Skin of body (tissue), 2 donors: ENCODE data around the gene SAMHD1. TPM values are rescaled to one million over a fixed set of nuclear protein-coding genes. Genes with fewer than 3 reads are reported as not detected.
A peak's percentile ranks its signal among the peaks of the same experiment; 100 is the strongest.
"Not testable (repeated sequence)": the region's sequence is repeated elsewhere in the genome, so short reads cannot be mapped to it uniquely, and the experiment has no call there.

Source experiments
- DNase-seq: peaks from one replicate; lab custom pipeline; 2025; lab: John Stamatoyannopoulos, UW
- total RNA-seq: library from RNA; depleted of rRNA; stranded (reverse); fragments of >200 nt; gene quantifications from one replicate; pipeline ENCODE4 v1.2.3, GENCODE V29; 2014

SAMHD1 gene
- total RNA-seq, 1 donor from 2014 or later = 48.8 TPM

GRCh38 chr20:36854348-36855240 is 96.9 kb downstream of the SAMHD1 start:
- DNase-seq = no peak

- DNase-seq = no peak
These were observed 99.3 kb downstream of the SAMHD1 start for GRCh38 chr20:36852187-36852586.

GRCh38 chr20:36851490-36851889 is 100.0 kb downstream of the SAMHD1 start:
- DNase-seq = no peak

- no peak for DNase-seq
These were observed 100.7 kb downstream of the SAMHD1 start for GRCh38 chr20:36850759-36851158.

- DNase-seq = no peak
These were observed 102.0 kb downstream of the SAMHD1 start for GRCh38 chr20:36849333-36850065.

- no peak for DNase-seq
These were observed 102.8 kb downstream of the SAMHD1 start for GRCh38 chr20:36848677-36849076.

- DNase-seq = peak; percentile 39
These were observed 103.3 kb downstream of the SAMHD1 start for GRCh38 chr20:36848078-36848660.

GRCh38 chr20:36847710-36848040 is 103.8 kb downstream of the SAMHD1 start:
- DNase-seq = no peak

GRCh38 chr20:36847009-36847709 is 104.3 kb downstream of the SAMHD1 start:
- peak; percentile 21 for DNase-seq

- no peak for DNase-seq
These were observed 106.1 kb downstream of the SAMHD1 start for GRCh38 chr20:36845288-36845971.

- DNase-seq = not testable (repeated sequence)
These were observed 110.5 kb downstream of the SAMHD1 start for GRCh38 chr20:36841030-36841429.

Other genes starting within 250 kb of the SAMHD1 start
- 15.4 TPM for gene NDRG3, start 205.6 kb downstream of the SAMHD1 start, total RNA-seq
- gene DSN1, start 177.9 kb downstream of the SAMHD1 start, total RNA-seq = 13.4 TPM
- 0.59 TPM for gene TLDC2, start 75.6 kb downstream of the SAMHD1 start, total RNA-seq
- 8.9 TPM for gene RBL1, start 144.3 kb upstream of the SAMHD1 start, total RNA-seq
- gene RPN2, start 227.6 kb upstream of the SAMHD1 start, total RNA-seq = 82.3 TPM
- 1.7 TPM for gene MROH8, start 227.8 kb upstream of the SAMHD1 start, total RNA-seq